Activated T-cell treated with anti-CD3 and anti-CD28 coated beads, Interleukin-2, amount 50 U/mL, for 48 hours (primary cell): ENCODE results near the gene SSR1.
"Not testable (repeated sequence)": the region's sequence is repeated elsewhere in the genome, so short reads cannot be mapped to it uniquely, and the experiment has no call there.

Experiments used
- DNase-seq, 2 experiments: peaks; one replicate each; pipeline ENCODE4 v3.0.0-alpha.2; 2020

The SSR1 gene

GRCh38 chr6:7316658-7317533, 3.9 kb upstream of the SSR1 start:
- DNase-seq: no peak

GRCh38 chr6:7315948-7316365, 3.0 kb upstream of the SSR1 start:
- no peak for DNase-seq

GRCh38 chr6:7315087-7315947, 2.3 kb upstream of the SSR1 start:
- not testable (repeated sequence) for DNase-seq

GRCh38 chr6:7314414-7314813, 1.4 kb upstream of the SSR1 start:
- DNase-seq: no peak

- DNase-seq: peak in 1 of 2 experiments; percentile 24
These were observed 636 bp upstream of the SSR1 start for GRCh38 chr6:7313505-7314165.

- peak; percentile 60 to 69 for DNase-seq
These were observed 933 bp downstream of the SSR1 start for GRCh38 chr6:7311917-7312615.

- DNase-seq: no peak
These were observed 1.8 kb downstream of the SSR1 start for GRCh38 chr6:7311176-7311575.

- no peak for DNase-seq
These were observed 3.9 kb downstream of the SSR1 start for GRCh38 chr6:7309050-7309449.

- no peak for DNase-seq
These were observed 5.5 kb downstream of the SSR1 start for GRCh38 chr6:7307533-7307932.

GRCh38 chr6:7304821-7305220, 8.2 kb downstream of the SSR1 start:
- DNase-seq: no peak

- no peak for DNase-seq
These were observed 11.3 kb downstream of the SSR1 start for GRCh38 chr6:7301702-7302101.

- DNase-seq: no peak
These were observed 12.1 kb downstream of the SSR1 start for GRCh38 chr6:7300926-7301325.

- DNase-seq: no peak
These were observed 14.9 kb downstream of the SSR1 start for GRCh38 chr6:7298113-7298512.

GRCh38 chr6:7296602-7297001, 16.4 kb downstream of the SSR1 start:
- no peak for DNase-seq

- DNase-seq: no peak
These were observed 17.1 kb downstream of the SSR1 start for GRCh38 chr6:7295916-7296315.

- no peak for DNase-seq
These were observed 20.3 kb downstream of the SSR1 start for GRCh38 chr6:7292596-7293255.

- DNase-seq: no peak
These were observed 22.9 kb downstream of the SSR1 start for GRCh38 chr6:7290079-7290478.

- DNase-seq: no peak
These were observed 27.6 kb downstream of the SSR1 start for GRCh38 chr6:7285416-7285815.

- DNase-seq: peak in 1 of 2 experiments; percentile 7
These were observed 29.3 kb downstream of the SSR1 start for GRCh38 chr6:7283676-7284075.

GRCh38 chr6:7282097-7282906, 30.7 kb downstream of the SSR1 start:
- peak in 1 of 2 experiments; percentile 22 for DNase-seq

- no peak for DNase-seq
These were observed 36.8 kb downstream of the SSR1 start for GRCh38 chr6:7276199-7276524.
